Measurements from ENCODE around the gene ZC3H13.

GRCh38 chr13:45941261-45941660 lies 111.3 kb downstream of the ZC3H13 start:
- TF ChIP-seq CTCF (IDR thresholded peaks at IDR 0.05) (no peak), POLR2A (IDR thresholded peaks at IDR 0.05; ENCODE audit: low read depth) (no peak)

All from esophagus muscularis mucosa (tissue), 3 donors.